Muscle of leg (tissue), 11 donors: ENCODE results near the gene LDLRAD4. TPM values are rescaled to one million over a fixed set of nuclear protein-coding genes. Genes with fewer than 3 reads are reported as not detected.

ENCODE experiments used
- DNase-seq: peaks from one replicate; pipeline ENCODE4 v3.0.0; 2013
- H3K27ac ChIP-seq: one replicate; pipeline ENCODE4 v1.5.1; 2013; ENCODE audit warnings: mild to moderate bottlenecking, low read length, control low read depth
- H3K27me3 ChIP-seq: one replicate; pipeline ENCODE4 v1.6.1; 2013; ENCODE audit warnings: low read length; ENCODE audit not compliant: control insufficient read depth, insufficient read depth
- H3K36me3 ChIP-seq: one replicate; pipeline ENCODE4 v1.6.1; 2013; ENCODE audit warnings: low read length; ENCODE audit not compliant: control insufficient read depth, insufficient read depth
- H3K4me1 ChIP-seq: one replicate; pipeline ENCODE4 v1.6.1; 2013; ENCODE audit warnings: low read length; ENCODE audit not compliant: control insufficient read depth, insufficient read depth
- H3K4me3 ChIP-seq: one replicate; pipeline ENCODE4 v1.5.1; 2013; ENCODE audit warnings: low read length, control low read depth
- H3K9me3 ChIP-seq: replicated peaks from 2 replicates; pipeline ENCODE4 v1.6.1; 2013; ENCODE audit warnings: low read depth, low read length; ENCODE audit not compliant: control insufficient read depth
- WGBS: methylation state at CpG from one replicate; pipeline ENCODE4 v1.1.5; 2013; ENCODE audit warnings: missing lambda C conversion rate; ENCODE audit not compliant: insufficient coverage; 5-methylcytosine and 5-hydroxymethylcytosine counted together
- polyA plus RNA-seq, 8 donors: library from polyadenylated mRNA; unstranded; fragments of 120-200 nt; gene quantifications; one replicate each; pipeline versions ENCODE4 v1.2.1 to v1.2.3, GENCODE V29; 2013; ENCODE audit warnings: inconsistent platforms in 1 of 8, low replicate concordance in 1 of 8; ENCODE audit not compliant: insufficient read length in 8 of 8, insufficient read depth in 1 of 8
- total RNA-seq: library from RNA; stranded (reverse); fragments of 120-200 nt; gene quantifications from one replicate; pipeline ENCODE4 v1.2.4, GENCODE V29; 2013

Gene LDLRAD4
- total and polyA plus RNA-seq, 9 donors: 9.0 to 20.8 (median 14.4) TPM

DNA sequence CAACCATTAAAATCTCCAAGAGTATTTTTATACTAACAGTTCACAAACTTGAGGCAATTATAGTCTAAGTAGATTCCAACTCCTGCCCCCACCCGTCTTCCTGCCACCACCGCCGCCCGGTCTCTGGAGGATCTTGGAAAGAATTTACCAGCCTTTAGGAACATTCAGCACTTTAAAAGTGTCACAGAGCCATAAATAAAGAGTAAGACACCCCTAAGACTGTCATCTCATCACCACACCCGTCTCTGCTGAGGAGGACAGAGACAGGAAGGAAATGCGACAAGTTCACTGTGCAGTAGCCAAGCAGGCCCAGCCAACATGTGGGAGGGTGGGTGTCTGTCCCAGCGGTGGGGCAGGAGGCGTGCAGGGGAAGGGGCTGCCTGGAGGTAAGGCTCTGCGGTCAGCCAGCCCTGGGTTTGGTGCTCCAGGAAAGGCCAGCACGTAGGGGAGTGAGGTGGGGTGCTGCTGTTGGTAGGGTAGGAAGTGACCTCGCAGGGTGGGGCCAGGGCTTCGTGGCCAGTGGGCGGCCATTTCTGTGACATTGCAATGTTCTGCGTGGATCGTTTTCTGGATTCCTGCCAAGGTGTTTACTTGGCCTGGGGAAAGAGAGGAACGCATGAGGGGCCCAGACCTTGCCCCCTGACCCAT is 396.2 kb downstream of the LDLRAD4 start:
- peak overlapping the region; percentile 79 for H3K27ac ChIP-seq
- no peak overlapping the region for H3K4me3 ChIP-seq
- WGBS: 56% methylated on average over 10 of the region's 16 CpGs

DNA sequence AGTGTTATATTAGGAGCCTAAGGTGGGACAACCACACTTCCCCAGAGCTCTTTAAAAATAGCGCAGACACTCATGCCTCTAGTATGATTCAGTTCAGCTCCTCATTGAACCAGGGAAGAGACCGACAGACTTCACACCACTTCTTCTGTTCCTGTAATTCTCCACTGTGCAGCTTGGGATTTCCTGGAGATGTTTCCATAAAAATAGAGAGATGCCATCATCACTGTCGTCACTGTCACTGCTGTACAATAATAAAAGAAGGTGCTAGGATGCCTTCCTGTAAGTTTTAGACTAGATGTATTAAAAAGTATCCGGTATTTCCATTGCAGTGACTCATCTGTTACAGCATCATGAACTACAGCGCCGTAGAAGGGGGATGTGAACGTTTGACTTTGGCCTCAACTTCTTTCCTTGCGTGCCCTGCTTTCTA is 396.9 kb downstream of the LDLRAD4 start:
- WGBS: 71% methylated on average over 2 of the region's 8 CpGs
- Histone ChIP-seq H3K27ac (peak overlapping the region; percentile 79), H3K4me3 (no peak overlapping the region), H3K27me3 (peaks cover 7% of the 10 kb centered on the region), H3K9me3 (no peaks in the 10 kb centered on the region), H3K4me1 (peaks cover 30% of the 10 kb centered on the region), H3K36me3 (no peaks in the 10 kb centered on the region)
- peak; percentile 49 for DNase-seq

More for the DNA sequence above, 396.2 kb downstream of the LDLRAD4 start:
- no peak for DNase-seq
- Histone ChIP-seq H3K27me3 (peaks cover 7% of the 10 kb centered on the region), H3K9me3 (no peaks in the 10 kb centered on the region), H3K4me1 (peaks cover 32% of the 10 kb centered on the region), H3K36me3 (no peaks in the 10 kb centered on the region)

DNA sequence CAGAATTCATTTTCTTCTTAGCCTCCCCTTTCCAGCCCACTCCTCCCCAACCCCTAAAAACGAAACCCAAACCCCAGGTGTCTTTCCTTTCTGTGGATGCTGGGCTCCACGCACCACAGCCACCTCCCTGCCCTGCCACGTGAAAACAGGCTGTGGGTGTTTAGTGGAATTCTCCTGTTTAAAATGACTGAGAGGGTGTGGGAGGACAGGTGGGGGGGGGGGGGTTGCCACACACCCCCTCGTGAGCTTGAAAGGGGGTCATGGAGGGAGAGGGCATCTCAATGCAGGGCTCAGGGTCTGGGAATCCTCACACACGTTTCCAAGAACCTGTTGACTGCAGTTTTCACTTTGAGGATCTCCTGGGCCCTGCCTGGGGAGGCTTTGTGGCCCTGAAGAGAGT is 397.5 kb downstream of the LDLRAD4 start:
- Histone ChIP-seq H3K9me3 (no peaks in the 10 kb centered on the region), H3K4me1 (peaks cover 24% of the 10 kb centered on the region), H3K4me3 (no peak overlapping the region), H3K27ac (no peak overlapping the region), H3K36me3 (peaks cover 3% of the 10 kb centered on the region), H3K27me3 (peaks cover 7% of the 10 kb centered on the region)
- WGBS: 67% methylated on average over 1 of the region's 5 CpGs
- no peak for DNase-seq

DNA sequence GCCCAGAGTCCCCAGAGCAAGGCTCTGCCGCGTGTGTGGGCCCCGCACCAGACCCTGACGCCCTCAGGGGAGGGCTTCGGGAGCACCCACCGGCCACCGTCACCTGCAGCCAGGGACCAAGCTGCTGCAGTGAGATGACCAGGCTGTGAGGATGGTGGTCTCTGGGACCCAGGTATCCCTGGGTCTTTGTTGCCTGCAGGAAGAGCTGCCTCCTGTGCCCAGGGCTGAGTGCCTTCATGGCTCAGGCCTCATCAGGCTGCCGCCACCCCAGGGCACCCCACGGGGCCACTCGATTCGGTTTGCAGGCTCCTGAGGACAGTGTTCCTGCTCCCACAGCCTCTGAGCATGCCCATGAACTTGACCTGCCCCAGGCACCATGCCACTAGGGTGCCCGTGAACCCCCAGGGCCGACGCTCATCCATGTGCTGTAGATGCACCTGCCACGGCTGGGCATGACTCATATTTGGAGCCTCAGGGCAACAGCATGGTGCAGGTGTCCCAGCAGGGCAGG is 398.0 kb downstream of the LDLRAD4 start:
- Histone ChIP-seq H3K27me3 (peaks cover 6% of the 10 kb centered on the region), H3K27ac (no peak overlapping the region), H3K4me3 (no peak overlapping the region), H3K36me3 (peaks cover 7% of the 10 kb centered on the region), H3K4me1 (peaks cover 19% of the 10 kb centered on the region), H3K9me3 (no peaks in the 10 kb centered on the region)
- whole genome bisulfite sequencing: 92% methylated on average over 15 of the region's 15 CpGs
- no peak for DNase-seq

DNA sequence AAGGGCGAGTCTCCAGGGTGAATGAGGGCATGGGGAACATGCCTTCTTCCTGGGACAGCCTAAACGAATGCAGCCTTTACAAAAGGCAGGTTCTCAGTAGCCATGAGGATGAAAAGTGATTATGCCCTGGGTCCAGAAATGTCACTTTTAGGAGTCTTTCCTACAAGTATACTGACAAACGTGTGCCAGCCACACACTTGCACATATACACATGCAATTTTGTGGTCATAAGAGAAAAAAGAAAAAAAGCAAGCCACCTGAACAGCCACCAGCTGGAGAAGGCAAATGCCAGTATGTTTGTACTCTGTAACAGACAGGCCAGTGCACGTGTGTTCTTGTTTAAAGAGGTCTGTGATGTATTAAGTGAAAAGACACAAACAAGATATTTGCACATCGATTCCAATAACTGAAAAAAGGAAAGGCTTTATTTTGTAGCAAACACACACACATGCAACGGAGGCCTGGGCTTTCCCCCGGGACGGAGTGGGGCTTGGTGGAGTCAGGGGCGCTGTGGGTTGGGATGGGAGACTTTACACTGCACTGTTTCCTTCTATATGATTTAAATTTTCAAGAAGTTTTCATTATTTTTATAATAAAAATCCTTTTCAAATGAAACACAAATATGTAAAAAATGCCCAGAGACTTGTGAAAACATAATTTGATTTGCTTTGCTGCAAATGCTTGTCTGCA is 399.4 kb downstream of the LDLRAD4 start:
- peaks cover 11% of the 10 kb centered on the region for H3K4me1 ChIP-seq
- H3K36me3 ChIP-seq: peaks cover 7% of the 10 kb centered on the region
- WGBS: 70% methylated on average over 2 of the region's 9 CpGs
- no peak overlapping the region for H3K4me3 ChIP-seq
- H3K9me3 ChIP-seq: no peaks in the 10 kb centered on the region
- DNase-seq: no peak
- H3K27me3 ChIP-seq: no peaks in the 10 kb centered on the region
- H3K27ac ChIP-seq: no peak overlapping the region

DNA sequence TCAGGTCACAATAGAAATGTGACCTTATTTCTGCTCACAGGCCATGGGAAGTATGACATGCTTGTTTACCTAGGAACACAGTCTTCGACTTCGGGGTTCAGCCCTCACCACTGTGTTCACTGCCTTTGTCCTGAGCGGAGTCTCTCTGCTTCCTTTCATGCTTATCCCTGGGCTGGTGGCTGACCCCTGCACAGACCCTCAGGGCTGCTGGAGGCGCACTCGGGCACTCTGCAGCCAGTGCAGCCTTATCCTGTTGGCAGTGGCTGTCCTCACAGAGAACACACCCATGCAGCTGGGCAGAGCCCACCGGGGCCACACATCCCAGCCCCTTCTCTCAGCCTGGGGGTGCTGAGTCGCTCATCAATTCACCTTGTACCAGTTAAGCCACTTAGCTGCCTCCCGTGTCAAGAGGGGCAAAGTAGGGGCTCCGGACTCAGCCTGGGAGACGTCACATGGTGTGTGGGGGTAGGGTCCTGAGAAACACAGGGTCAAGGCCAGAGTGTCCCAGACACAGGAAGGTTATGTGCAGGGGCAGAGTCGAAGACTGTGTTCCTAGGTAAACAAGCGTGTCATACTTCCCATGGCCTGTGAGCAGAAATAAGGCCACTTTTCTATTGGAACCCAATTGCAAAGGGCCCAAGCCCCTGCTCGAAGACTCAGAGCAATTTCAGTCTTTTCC is 400.3 kb downstream of the LDLRAD4 start:
- no peak overlapping the region for H3K4me3 ChIP-seq
- H3K36me3 ChIP-seq: peaks cover 7% of the 10 kb centered on the region
- H3K27ac ChIP-seq: no peak overlapping the region
- 77% methylated on average over 11 of the region's 13 CpGs for WGBS
- H3K4me1 ChIP-seq: peaks cover 11% of the 10 kb centered on the region
- no peaks in the 10 kb centered on the region for H3K9me3 ChIP-seq
- H3K27me3 ChIP-seq: no peaks in the 10 kb centered on the region
- DNase-seq: no peak

DNA sequence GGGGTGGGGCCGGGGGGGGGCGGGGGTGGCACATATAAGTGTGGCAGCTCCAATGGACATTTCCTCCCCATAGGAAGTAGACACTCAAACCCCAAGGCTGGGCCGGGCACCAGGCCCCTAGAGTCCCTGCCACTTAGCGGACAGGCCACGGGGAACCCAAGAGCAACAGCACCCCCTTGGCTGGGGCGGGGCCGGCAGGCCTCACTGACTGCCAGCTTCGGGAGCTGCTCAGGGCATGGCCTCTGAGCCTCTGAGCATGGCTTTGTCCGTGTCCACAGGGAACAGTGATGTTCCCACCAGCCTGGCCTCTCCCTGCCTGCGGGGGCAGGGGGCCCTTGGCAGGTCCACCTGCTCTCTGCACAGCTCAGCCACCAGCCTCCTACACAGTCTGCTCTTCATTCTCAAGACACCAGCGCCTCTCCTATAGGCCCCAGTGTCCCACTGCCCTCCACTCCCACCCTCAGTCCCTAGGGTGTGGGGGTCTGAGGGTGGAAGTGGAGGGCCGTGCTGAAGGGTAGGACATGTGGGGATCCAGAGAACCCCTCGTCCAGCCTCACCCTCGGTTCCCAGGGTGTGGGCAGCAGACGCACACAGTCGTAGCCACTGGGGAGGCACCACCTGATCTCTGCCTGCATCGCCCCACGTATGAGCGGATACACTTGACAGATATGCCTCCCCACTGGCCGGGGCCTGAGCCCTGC is 401.1 kb downstream of the LDLRAD4 start:
- WGBS: 85% methylated on average over 16 of the region's 20 CpGs
- H3K27me3 ChIP-seq: no peaks in the 10 kb centered on the region
- H3K4me1 ChIP-seq: peaks cover 8% of the 10 kb centered on the region
- H3K9me3 ChIP-seq: no peaks in the 10 kb centered on the region
- no peak for DNase-seq
- H3K4me3 ChIP-seq: no peak overlapping the region
- H3K27ac ChIP-seq: no peak overlapping the region
- peaks cover 7% of the 10 kb centered on the region for H3K36me3 ChIP-seq

DNA sequence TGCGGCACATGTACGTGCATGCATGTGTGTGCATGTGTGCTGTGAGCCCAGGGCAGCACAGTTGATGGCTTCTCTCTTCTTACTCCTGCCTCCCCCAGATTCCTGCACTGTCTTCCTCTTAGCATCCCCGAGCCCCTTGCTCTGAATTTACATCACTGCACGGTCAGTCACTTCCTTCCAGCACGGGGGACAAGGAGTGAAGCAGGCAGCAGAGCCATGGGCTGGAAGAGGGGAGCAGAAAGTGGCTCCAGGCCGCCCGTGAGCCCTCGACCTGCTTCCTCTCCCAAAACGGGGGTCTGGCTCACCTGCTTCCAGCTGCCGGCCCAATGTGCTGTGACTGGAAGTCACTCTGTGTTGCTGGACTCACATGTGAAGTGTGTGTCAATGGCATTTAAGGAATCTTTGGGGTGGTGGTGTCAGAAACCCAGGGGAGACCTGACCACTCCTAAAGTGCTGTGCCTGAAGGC is 401.7 kb downstream of the LDLRAD4 start:
- Histone ChIP-seq H3K4me1 (peaks cover 2% of the 10 kb centered on the region), H3K27me3 (no peaks in the 10 kb centered on the region), H3K36me3 (peaks cover 7% of the 10 kb centered on the region), H3K4me3 (no peak overlapping the region), H3K9me3 (no peaks in the 10 kb centered on the region), H3K27ac (no peak overlapping the region)
- no peak for DNase-seq
- WGBS: 82% methylated on average over 6 of the region's 10 CpGs

DNA sequence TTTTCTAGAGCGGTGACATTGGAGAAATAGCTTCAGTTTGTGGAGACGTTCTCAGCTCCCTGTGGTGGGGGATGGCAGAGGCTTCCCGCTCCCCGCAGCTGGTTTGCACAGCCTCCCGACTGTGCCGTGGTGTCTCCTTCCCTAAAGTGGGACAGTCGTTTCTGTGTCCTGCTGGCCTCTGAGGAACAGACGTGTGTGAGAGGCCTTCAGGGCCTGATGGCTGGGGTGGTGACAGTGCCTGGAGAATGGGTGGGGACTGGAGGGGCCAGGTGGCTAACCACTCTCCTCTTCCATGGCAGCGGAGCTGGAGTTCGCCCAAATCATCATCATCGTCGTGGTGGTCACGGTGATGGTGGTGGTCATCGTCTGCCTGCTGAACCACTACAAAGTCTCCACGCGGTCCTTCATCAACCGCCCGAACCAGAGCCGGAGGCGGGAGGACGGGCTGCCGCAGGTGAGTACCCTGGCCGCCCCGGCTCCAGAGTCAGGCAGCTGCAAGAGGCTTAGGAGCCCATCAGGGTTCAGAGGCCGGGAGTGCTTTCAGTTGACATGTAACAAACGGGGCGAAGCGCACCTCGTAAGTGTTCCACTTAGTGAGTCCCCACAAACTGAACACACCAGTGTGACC is 402.4 kb downstream of the LDLRAD4 start:
- no peak overlapping the region for H3K27ac ChIP-seq
- peaks cover 7% of the 10 kb centered on the region for H3K36me3 ChIP-seq
- H3K4me3 ChIP-seq: no peak overlapping the region
- H3K9me3 ChIP-seq: no peaks in the 10 kb centered on the region
- no peaks in the 10 kb centered on the region for H3K27me3 ChIP-seq
- DNase-seq: no peak
- WGBS: 92% methylated on average over 26 of the region's 29 CpGs
- H3K4me1 ChIP-seq: no peaks in the 10 kb centered on the region
